GM18517 (cell line): ENCODE results near the gene SMARCA4.
"Not testable (repeated sequence)": the region's sequence is repeated elsewhere in the genome, so short reads cannot be mapped to it uniquely, and the experiment has no call there.

Experiments used
- ATAC-seq: cut with Tn5 transposase; IDR thresholded peaks from one replicate; pipeline ENCODE4 v1.9.1; 2021; ENCODE audit warnings: mild to moderate bottlenecking, moderate library complexity; ENCODE audit not compliant: unreplicated experiment

The SMARCA4 gene

GRCh38 chr19:11059511-11060358 lies 98.9 kb downstream of the SMARCA4 start:
- no peak for ATAC-seq

GRCh38 chr19:11061952-11062351 lies 101.1 kb downstream of the SMARCA4 start:
- no peak for ATAC-seq

- ATAC-seq = no peak
Observed at GRCh38 chr19:11063434-11063833, 102.6 kb downstream of the SMARCA4 start.

GRCh38 chr19:11064831-11065303 lies 104.0 kb downstream of the SMARCA4 start:
- no peak for ATAC-seq

GRCh38 chr19:11066326-11066725 lies 105.5 kb downstream of the SMARCA4 start:
- no peak for ATAC-seq

- ATAC-seq = no peak
Observed at GRCh38 chr19:11067356-11068113, 106.7 kb downstream of the SMARCA4 start.

- no peak for ATAC-seq
Observed at GRCh38 chr19:11069561-11069960, 108.7 kb downstream of the SMARCA4 start.

GRCh38 chr19:11070123-11070522 lies 109.3 kb downstream of the SMARCA4 start:
- ATAC-seq = no peak

GRCh38 chr19:11073568-11073967 lies 112.7 kb downstream of the SMARCA4 start:
- ATAC-seq = no peak

GRCh38 chr19:11076792-11077191 lies 116.0 kb downstream of the SMARCA4 start:
- ATAC-seq = not testable (repeated sequence)

GRCh38 chr19:11078893-11079292 lies 118.1 kb downstream of the SMARCA4 start:
- ATAC-seq = no peak

- ATAC-seq = no peak
Observed at GRCh38 chr19:11079999-11080398, 119.2 kb downstream of the SMARCA4 start.

GRCh38 chr19:11087870-11088505 lies 127.2 kb downstream of the SMARCA4 start:
- ATAC-seq = no peak

GRCh38 chr19:11088506-11089253 lies 127.8 kb downstream of the SMARCA4 start:
- no peak for ATAC-seq

GRCh38 chr19:11089254-11090013 lies 128.6 kb downstream of the SMARCA4 start, which contains the start of gene LDLR:
Gene LDLR (plus strand): TSS chr19:11089463. CDS start chr19:11089549, 86 bp downstream.
- ATAC-seq = no peak

GRCh38 chr19:11090014-11090263 lies 129.1 kb downstream of the SMARCA4 start:
- ATAC-seq = not testable (repeated sequence)

- peak; percentile 51 for ATAC-seq
Observed at GRCh38 chr19:11090264-11090996, 129.6 kb downstream of the SMARCA4 start.

GRCh38 chr19:11090997-11091702 lies 130.3 kb downstream of the SMARCA4 start:
- ATAC-seq = no peak

- ATAC-seq = no peak
Observed at GRCh38 chr19:11091703-11092153, 130.9 kb downstream of the SMARCA4 start.
